HG02642 (cell line): ENCODE results near the gene MAML3.
"Not testable (repeated sequence)": the region's sequence is repeated elsewhere in the genome, so short reads cannot be mapped to it uniquely, and the experiment has no call there.

ENCODE experiments used
- ATAC-seq: cut with Tn5 transposase; IDR thresholded peaks from one replicate; pipeline ENCODE4 v1.9.1; 2021; ENCODE audit warnings: mild to moderate bottlenecking; ENCODE audit not compliant: unreplicated experiment, poor library complexity

Gene MAML3

DNA sequence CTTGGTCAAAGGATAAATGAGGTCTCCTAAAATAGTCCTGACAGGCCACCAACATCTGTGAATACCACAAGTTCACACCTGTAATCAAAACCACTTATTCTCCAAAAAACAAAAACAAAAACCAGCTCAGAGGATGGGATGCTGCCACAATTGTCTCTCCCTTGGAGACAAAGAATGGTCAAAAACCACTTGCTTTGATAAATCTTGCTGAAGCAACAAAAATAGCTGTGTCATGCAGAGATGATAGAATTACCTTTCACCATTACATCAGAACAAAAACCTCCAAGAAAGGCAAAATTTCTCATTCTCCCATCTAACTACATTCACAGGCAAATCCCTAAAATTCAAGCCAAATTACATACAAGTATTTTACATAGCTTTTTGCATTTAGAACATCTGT is 180.4 kb downstream of the MAML3 start:
- ATAC-seq, result no peak

DNA sequence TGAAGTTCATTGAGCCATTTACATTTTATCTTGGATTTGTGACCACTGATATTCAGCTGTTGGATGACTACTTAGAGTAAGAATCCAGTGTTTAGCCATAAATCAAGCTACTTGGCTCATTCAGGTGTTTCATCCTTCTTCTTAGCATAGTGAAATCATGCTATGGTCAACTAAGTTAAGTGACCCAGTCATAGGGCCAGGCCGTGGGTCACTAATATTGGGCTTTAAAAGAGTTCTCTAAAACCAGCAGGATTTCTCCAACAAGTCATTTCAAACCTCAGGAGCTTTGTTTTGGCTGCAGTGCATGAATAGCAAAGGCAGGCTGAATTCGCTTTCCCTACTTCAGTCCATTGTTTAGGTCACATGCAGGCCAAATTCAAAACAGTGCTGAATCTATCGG is 181.0 kb downstream of the MAML3 start:
- no peak for ATAC-seq

DNA sequence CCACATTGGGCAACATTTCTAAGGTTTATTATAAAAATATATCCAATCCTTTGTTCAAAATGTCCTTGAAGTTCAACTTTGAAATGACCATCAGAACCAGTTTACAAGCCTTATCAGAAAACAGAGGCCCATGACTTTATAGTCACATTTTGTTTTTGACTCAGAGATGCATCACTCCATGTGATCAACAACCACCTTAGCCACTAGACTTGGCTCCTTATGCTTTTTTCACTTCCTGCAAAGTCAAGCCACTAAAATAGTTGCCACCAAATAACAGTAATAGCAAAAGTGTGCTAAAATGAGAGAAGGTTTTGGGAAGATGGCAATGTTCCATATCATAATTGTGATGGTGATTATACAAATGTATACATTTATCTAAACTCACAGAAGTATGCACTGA is 181.7 kb downstream of the MAML3 start:
- no peak for ATAC-seq

DNA sequence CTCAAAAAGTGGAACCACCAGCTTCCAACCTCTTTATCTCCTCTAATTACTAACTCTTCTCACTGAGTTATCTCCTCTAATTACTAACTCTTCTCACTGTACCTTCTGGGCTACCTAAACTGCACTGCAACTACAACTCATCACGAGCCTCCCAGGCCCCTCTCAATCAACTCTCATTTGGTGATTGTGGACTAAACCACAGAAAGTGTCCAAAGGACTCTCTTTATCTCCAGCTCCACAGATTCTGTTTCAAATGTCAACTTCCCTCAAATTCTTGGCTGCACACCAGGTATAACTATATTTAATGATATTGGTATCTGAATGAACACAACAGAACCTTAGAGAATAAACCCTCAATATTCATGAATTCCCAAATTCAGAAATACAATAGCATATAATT is 182.9 kb downstream of the MAML3 start:
- no peak for ATAC-seq

DNA sequence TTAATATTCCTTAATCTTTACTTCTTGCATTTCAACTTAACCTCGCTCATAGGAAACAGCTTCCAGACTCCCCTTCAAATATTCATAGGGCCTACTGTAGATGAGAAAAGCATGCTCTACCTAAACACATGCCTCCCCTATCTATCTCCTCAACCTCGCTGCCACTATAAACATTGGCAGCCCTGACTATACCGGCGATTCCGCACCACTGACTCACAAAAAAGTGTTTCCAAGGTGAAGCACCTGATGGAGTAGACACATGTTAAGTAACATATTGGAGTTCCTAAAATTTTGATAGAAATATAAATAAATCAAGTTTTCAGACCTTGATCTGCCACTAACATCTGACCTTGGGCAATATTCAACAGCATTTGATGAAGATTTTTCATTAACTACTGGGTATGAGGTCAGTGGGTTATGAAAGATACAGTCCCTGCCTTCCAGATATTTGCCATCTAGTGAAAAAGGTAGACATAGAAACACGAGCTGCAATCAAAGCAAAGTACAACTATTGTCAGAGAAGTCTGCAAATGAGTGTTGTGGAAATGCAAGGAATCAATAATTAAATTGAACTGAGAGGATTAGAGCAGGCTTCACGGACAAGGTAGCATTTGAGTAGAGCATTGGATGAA is 184.2 kb downstream of the MAML3 start:
- no peak for ATAC-seq

DNA sequence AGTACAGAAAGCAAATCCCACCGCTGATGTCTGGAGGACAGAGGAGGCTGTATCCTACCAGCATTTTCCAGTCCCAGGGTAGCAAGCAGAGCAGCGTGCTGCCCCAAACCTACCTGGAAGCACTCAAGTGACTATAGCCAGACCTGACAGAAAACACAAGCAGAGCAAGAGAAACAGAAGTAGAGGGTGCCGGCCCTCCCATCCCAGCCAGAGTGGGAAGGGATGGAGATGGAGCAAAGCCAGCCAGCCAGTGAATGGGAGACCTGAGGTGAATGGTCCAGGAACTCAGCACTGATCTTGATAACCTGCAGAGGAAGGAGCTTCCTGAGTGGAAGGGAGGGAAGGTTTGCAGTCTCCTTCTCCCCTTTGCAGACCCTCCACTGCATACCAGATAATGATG is 185.2 kb downstream of the MAML3 start:
- ATAC-seq, result no peak

DNA sequence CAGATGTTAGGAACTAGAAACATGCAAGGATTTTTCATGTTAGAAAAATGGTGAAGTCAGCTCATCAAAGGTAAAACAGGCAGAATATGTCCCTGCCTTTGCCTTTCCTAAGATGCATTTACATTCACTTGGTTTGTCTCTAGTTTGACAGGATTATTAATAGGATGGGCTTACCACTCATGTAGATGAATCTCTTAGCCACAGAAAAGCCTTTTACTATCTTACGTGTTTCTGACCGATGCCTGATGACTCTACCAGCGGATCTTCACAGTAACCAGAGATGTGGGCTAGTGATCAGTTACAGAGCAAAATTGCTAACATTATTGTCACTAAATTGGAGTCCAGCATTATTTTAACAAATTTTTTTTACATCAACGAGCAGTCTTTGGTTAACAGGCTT is 187.6 kb downstream of the MAML3 start:
- no peak for ATAC-seq

DNA sequence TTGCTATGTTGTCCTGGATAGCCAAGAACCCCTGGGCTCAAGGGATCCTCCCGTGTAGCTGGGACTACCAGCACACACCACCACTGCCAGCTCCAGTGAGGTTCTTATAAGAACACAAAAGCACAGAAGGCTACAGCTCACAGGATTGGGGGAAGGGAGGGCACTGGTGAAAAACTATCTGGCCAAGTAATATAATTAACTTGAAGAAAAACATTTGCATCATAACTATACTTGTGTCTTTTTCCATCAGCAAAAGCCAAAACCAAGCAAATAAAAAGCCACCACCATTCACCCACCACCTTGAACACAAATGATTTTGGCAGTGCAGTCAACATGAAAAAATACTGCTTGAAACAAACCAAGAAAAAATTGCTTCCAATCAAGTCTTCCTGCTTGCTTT is 188.2 kb downstream of the MAML3 start:
- ATAC-seq, result no peak

DNA sequence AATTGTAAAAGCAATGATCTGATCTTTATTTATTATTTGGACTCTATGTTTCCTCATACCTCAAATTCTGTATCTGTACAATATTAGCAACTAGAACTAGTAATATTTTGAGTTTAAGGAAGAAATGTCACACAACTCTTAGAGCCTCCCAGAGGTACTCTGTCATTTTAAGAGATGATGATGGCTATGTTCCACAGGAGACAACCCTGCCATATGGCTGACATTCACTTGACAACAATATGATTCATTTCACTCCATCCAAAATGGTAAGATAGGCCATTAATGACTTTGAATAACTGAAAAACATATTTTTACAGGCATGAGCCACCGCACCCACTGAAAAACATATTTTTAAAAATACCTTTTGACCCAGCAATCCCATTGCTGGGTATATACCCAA is 190.3 kb downstream of the MAML3 start:
- no peak for ATAC-seq

DNA sequence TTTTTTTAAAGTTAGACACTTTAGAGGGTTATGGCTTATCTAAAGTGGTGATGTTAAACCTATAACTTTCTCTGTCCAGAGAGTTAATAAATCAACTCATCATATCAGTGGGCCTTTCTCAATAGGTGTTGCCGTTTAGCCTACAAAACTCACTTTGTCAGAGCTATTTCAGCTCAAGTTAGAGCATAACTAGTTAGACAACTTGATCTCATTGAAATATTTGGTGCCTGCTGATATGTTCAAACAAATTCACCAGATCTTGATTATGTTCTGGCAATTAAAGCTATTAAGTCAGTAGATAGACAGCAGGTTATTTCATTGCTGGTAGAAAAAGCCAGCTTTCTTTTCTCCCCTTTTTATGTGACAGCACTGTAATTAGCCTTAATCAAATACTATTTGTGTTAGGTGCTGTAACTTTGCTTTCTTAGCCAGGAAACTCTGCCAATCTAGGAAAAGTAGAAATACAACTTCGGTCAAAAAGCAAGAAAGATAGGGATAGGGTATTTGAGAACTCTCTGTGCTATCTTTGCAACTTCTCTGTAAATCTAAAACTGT is 191.8 kb downstream of the MAML3 start:
- ATAC-seq, result no peak

DNA sequence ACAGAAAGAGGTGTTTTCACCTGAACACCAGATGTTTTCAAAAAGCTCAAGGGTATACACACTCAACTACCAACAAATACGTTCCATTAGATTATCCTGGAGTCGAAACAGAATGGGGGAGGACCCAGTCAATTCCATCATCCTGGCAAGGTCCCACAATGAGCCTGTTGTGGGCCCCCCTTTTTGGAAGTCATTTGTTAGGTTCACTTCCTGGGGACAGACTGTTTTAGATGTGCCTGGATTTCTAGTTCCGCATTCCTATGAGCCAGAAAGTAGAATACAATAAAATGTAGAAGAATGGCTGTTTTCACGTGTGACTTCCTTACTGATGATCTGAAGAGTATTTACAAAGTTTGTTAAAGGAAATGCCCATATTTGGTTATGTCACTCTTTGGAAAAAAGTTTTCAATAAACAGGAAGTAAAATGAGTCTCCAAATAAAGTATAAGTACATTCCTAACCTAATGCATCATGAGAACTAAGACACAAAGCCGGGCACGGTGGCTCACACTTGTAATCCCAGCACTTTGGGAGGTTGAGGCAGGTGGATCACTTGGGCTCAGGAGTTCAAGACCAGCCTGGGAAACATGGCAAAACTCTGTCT is 192.5 kb downstream of the MAML3 start:
- no peak for ATAC-seq

DNA sequence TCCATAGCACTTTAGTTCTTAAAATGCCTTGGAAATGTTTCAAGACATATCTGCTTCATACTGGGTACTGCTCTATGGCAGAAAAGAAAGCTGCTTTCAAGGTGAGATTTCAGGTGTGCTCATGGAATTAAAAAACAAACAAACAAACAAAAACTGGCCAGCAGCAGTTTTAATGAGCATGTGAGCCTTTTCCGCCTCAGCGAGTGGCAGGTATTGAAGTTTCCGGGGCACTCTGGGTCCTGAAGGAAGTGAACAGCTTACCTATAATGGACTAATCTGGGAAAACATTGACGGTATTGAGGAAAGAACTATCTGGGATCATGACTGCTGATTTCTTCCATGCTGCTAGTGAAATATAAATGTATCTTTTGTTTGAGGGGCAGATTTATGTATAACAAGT is 194.6 kb downstream of the MAML3 start:
- ATAC-seq, result no peak

DNA sequence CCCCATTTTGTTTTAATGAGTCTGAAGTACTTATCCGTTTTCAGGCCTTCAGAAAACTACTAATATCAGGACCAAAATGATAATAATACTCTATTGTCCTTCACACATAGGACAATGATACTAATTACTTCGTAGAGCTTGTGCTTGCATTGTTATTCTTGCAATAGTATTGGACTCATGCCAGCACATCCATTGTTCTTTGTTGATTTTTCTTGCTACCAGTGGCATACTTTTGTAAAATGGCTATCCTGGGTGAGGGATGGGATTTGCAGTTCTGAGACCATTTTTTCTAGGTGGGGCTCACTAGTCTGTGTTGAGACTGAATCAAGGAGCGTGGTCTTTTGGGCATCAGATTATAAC is 195.3 kb downstream of the MAML3 start:
- ATAC-seq, result no peak

DNA sequence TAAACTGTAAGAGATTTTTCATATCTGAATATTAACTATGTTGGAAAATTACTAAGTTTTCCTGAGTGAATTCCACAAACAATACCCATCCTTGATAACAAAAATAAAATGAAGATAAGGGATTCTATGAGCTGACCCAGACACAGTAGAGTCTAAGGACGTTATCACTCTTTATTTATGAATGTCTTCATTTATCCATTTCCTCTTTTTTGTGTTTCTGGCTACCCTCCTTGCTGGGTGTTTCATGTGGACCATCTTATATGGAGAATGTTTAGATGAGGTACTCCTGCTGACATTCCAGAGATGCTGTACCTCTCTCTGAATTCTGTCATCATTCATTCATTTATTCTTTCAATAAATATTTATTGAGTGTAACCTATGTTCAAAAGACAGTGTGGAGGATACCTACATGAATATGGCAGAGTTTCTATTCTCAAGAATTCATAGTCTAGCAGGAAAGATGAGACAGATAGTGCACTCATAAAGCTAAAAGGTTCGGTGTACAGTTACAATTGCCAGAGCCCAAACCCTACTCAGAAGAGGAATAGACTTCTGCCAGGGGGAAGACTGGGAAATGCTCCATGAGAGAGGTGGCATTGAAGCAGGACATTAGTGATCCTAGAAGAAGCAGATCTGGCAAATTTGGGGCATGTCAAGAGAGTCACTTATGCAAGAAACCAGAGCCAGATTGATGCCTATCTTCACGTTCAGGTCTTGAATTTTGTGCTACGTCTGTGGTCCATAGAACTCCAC is 195.8 kb downstream of the MAML3 start:
- no peak for ATAC-seq

DNA sequence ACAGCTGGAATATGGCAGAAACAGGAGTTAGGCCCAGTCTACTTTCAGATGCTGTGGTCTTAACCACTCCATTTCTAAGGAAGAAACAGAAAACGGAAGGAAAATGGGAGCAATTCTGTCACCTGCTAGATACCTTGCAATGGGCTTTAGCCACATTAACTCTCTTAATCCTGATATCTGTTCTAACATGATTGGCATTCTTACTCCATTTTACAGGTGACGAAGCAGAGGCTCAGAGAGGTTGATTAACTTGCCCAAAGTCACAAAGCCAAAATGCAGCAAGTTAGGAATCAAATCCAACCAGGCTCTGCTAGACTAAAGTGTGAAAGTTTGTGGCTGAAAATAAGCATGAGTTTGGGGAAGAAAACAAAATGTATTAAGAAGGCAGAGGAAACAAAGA is 196.9 kb downstream of the MAML3 start:
- ATAC-seq, result no peak

DNA sequence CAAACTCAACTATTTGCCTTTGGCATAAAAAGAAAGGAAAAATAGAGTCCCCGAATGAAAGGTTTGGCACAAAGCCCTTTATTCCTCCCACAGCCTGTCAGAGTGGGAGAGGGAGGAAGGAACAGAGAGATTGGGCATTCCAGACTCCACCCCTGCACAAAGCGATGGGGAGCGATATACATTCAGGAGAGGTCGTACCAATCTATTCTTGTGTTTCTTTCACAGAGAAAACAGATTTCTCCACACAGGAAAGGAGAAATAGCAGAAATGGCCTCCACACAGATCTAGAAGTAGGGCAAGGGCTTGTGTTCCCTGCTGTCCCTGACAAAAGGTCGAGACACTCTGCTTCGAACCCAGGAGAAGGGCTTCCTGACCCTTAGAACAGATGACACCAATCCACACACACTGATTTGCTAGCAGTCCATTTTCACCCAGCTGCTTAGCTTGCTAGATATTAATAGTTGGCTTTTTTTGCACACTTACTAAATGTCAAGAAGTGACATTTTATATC is 197.4 kb downstream of the MAML3 start:
- ATAC-seq, result no peak

DNA sequence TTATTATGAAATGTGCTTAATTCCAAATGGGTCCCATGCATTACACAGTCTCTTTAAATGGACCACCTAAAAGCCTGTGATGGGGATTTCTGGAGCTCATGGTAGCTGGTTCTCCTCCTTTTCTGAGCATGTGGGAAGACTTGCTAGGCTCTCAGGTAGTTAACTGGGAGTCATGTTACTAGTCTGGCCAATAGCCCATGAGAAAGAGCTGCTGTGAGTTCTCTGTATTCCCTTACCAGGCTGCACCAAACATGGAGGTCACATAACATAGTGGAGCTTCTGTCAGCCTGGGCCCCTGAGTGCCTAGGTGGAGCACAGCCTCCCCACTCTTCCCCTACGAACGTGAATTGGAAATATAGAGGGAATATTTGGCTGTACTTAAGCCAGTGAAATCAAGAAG is 198.4 kb downstream of the MAML3 start:
- ATAC-seq, result no peak

DNA sequence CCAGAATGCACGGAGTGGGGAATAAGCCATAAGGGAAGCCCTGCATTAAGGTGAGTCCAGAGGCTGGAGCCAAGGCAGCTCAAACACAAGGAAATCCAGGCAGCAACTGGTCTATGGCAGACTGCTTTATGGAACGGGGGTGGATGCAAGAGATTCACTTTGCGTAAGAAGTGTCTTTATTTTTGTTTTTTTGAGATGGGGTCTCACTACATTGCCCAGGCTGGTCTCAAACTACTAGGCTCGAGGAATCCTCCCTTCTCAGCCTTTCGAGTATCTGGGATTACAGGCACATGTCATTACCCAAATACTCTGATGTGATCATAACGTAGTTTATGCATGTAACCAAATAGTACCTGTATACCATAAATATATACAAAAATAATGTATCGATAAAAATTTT is 199.5 kb downstream of the MAML3 start:
- no peak for ATAC-seq

DNA sequence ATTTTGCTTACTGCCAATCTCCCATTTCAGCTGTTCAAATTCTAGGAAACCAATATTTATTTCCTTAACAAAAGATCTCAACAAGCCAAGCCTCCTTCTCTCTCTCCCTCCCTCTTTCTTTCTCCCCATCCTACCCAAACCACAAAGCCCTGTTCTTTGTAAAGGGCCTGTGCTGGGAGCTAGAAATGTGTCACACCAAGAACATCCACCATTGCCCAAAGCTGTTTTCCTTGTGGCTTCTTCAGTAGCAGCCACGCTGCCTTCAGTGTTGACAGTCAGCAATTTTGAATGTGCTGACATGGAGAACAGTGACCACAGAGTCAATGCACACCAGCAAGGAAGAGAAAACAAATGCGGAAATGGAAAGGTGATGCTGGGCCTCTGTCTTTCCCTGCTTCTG is 203.0 kb downstream of the MAML3 start:
- peak; percentile 20 for ATAC-seq

DNA sequence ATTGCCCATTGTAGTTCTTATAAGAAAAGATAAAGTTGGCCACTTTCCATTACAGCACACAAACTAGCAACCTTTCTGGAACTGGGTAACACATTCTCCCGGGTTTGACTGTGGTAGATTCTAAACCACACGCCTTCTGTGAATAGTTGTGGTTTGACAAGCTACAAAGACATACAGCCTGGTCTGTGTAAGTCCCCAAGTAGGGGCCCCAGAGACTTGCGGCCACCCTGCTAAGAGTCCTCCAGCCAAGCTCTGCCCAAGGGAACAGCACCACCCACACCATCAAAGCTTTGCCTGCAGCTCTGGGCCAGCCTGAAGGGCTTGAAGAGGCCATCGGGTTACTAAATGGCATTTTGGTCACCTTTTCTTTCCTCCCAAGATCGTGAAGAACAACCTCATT is 203.4 kb downstream of the MAML3 start:
- ATAC-seq, result peak; percentile 95

DNA sequence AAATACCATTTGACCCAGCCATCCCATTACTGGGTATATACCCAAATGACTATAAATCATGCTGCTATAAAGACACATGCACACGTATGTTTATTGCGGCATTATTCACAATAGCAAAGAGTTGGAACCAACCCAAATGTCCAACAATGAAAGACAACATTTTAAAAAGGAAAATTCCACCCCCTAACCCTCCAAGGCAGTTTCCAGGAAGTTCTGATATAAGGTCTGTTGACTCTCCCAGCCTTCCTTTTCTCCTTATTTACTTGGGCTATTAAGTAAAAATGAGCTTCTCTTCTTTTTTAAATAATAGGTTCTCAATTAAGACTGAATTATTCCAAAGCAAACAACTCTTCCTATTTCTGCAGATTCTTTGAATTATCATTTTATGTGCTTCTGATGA is 209.1 kb downstream of the MAML3 start:
- not testable (repeated sequence) for ATAC-seq
